Measurements from ENCODE around the gene LTA.

LTA gene, protein sequence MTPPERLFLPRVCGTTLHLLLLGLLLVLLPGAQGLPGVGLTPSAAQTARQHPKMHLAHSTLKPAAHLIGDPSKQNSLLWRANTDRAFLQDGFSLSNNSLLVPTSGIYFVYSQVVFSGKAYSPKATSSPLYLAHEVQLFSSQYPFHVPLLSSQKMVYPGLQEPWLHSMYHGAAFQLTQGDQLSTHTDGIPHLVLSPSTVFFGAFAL

GRCh38 chr6:31572041-31572911 is at the start of gene LTA:
LTA (plus strand) TSS chr6:31572289; CDS start chr6:31572743, 454 bp downstream.
- DNase-seq (ENCODE audit: low read depth): no peak
- no peak for TF ChIP-seq CTCF (conservative IDR thresholded peaks at IDR 0.05; ENCODE audit: low read depth, low read length)
- H3K4me3 ChIP-seq (ENCODE audit: low read length): no peak within 1 kb of the TSS

DNA sequence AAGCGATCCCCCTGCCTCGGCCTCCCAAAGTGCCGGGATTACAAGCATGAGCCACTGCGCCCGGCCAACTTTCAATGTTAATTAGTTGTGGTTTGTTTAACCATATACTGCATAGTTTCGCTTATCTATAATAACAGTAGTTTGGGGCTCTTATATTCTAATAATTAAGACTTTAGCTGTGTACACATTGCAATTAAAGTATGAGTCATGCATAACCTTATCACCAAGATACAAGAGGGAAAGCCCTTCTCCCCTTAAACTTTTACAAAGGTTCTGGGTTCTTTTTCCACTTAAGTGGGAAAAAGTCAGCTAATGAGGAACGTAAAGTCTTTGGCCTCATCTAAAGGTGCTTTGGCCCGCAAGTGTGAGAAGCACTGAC is 46.5 kb upstream of the LTA start:
- no peak for DNase-seq (ENCODE audit: low read depth)
- no peak for TF ChIP-seq CTCF (conservative IDR thresholded peaks at IDR 0.05; ENCODE audit: low read depth, low read length)
- H3K4me3 ChIP-seq (ENCODE audit: low read length): no peak overlapping the region

GRCh38 chr6:31525932-31526591 is 46.0 kb upstream of the LTA start:
- no peak for DNase-seq (ENCODE audit: low read depth)
- no peak overlapping the region for H3K4me3 ChIP-seq (ENCODE audit: low read length)
- no peak for TF ChIP-seq CTCF (conservative IDR thresholded peaks at IDR 0.05; ENCODE audit: low read depth, low read length)

GRCh38 chr6:31528307-31528777 is 43.7 kb upstream of the LTA start:
- no peak for TF ChIP-seq CTCF (conservative IDR thresholded peaks at IDR 0.05; ENCODE audit: low read depth, low read length)
- no peak overlapping the region for H3K4me3 ChIP-seq (ENCODE audit: low read length)
- DNase-seq (ENCODE audit: low read depth): no peak

GRCh38 chr6:31528821-31529328 is 43.2 kb upstream of the LTA start, which contains the start of gene MCCD1:
MCCD1 (plus strand) TSS chr6:31528962; CDS start chr6:31529015, 53 bp downstream.
- no peak within 1 kb of the TSS for H3K4me3 ChIP-seq (ENCODE audit: low read length)
- DNase-seq (ENCODE audit: low read depth): no peak

More at GRCh38 chr6:31528821-31529328, 43.2 kb upstream of the LTA start, which contains the start of gene MCCD1:
- no peak for TF ChIP-seq CTCF (conservative IDR thresholded peaks at IDR 0.05; ENCODE audit: low read depth, low read length)
